Trophoblast cell (in vitro differentiated cells and primary cell): ENCODE data around the gene TIMP4.

Experiments
- DNase-seq, 2 donors: peaks; one replicate each; pipeline ENCODE4 v3.0.0-alpha.2; 2016
- H2AFZ ChIP-seq: 2 replicates; pipeline ENCODE4 v1.6.1; 2013; ENCODE audit warnings: low read length, moderate library complexity, mild to moderate bottlenecking; ENCODE audit not compliant: insufficient read depth, poor library complexity
- H2AK5ac ChIP-seq: 2 replicates; pipeline ENCODE4 v1.6.1; 2013; ENCODE audit warnings: mild to moderate bottlenecking, low read length
- H2BK120ac ChIP-seq: 2 replicates; pipeline ENCODE4 v1.6.1; 2013; ENCODE audit warnings: low read length, mild to moderate bottlenecking, moderate library complexity; ENCODE audit not compliant: insufficient read depth, poor library complexity
- H2BK12ac ChIP-seq: 2 replicates; pipeline ENCODE4 v1.6.1; 2013; ENCODE audit warnings: mild to moderate bottlenecking, low read length, moderate library complexity
- H2BK5ac ChIP-seq: 2 replicates; pipeline ENCODE4 v1.6.1; 2013; ENCODE audit warnings: low read length, low read depth, moderate library complexity, mild to moderate bottlenecking; ENCODE audit not compliant: poor library complexity
- H3K14ac ChIP-seq: 2 replicates; pipeline ENCODE4 v1.6.1; 2013; ENCODE audit warnings: mild to moderate bottlenecking, low read length
- H3K18ac ChIP-seq: 2 replicates; pipeline ENCODE4 v1.6.1; 2013; ENCODE audit warnings: mild to moderate bottlenecking, low read length
- H3K23ac ChIP-seq: 2 replicates; pipeline ENCODE4 v1.6.1; 2013; ENCODE audit warnings: low read length
- H3K27ac ChIP-seq: 2 replicates; pipeline ENCODE4 v1.5.1; 2013; ENCODE audit warnings: low read depth, mild to moderate bottlenecking, inconsistent platforms, low read length, moderate library complexity
- H3K27me3 ChIP-seq: 2 replicates; pipeline ENCODE4 v1.6.1; 2013; ENCODE audit warnings: inconsistent platforms, mild to moderate bottlenecking, low read length, moderate library complexity; ENCODE audit not compliant: insufficient read depth
- H3K36me3 ChIP-seq, 2 experiments: 1 replicate in 1 of 2; 2 replicates in 1 of 2; pipeline ENCODE4 v1.6.1; 2013; ENCODE audit warnings: low read length in 2 of 2, mild to moderate bottlenecking in 2 of 2, moderate library complexity in 1 of 2; ENCODE audit not compliant: insufficient read depth in 2 of 2, control insufficient read depth in 1 of 2
- H3K4ac ChIP-seq: 2 replicates; pipeline ENCODE4 v1.6.1; 2013; ENCODE audit warnings: low read depth, mild to moderate bottlenecking, low read length, moderate library complexity
- H3K4me1 ChIP-seq, 2 experiments: 1 replicate in 1 of 2; 2 replicates in 1 of 2; pipeline ENCODE4 v1.6.1; 2013; ENCODE audit warnings: low read length in 2 of 2, mild to moderate bottlenecking in 2 of 2, moderate library complexity in 1 of 2; ENCODE audit not compliant: insufficient read depth in 2 of 2, control insufficient read depth in 1 of 2
- H3K4me2 ChIP-seq: 2 replicates; pipeline ENCODE4 v1.6.1; 2013; ENCODE audit warnings: inconsistent platforms, mild to moderate bottlenecking, low read length, moderate library complexity
- H3K4me3 ChIP-seq: 2 replicates; pipeline ENCODE4 v1.5.1; 2013; ENCODE audit warnings: mild to moderate bottlenecking, low read depth, low read length, inconsistent platforms
- H3K79me1 ChIP-seq: one replicate; pipeline ENCODE4 v1.6.1; 2013; ENCODE audit warnings: low read length
- H3K79me2 ChIP-seq: 2 replicates; pipeline ENCODE4 v1.6.1; 2013; ENCODE audit warnings: low read length, mild to moderate bottlenecking; ENCODE audit not compliant: control insufficient read depth, insufficient read depth, poor library complexity
- H3K9ac ChIP-seq: 2 replicates; pipeline ENCODE4 v1.6.1; 2013; ENCODE audit warnings: mild to moderate bottlenecking, low read length
- H3K9me3 ChIP-seq: 2 replicates; pipeline ENCODE4 v1.6.1; 2013; ENCODE audit warnings: low read depth, mild to moderate bottlenecking, control low read depth, inconsistent platforms, low read length; ENCODE audit not compliant: insufficient read depth
- H4K12ac ChIP-seq: 2 replicates; pipeline ENCODE4 v1.6.1; 2013; ENCODE audit warnings: low read depth, mild to moderate bottlenecking, low read length, moderate library complexity
- H4K8ac ChIP-seq: 2 replicates; pipeline ENCODE4 v1.6.1; 2013; ENCODE audit warnings: low read depth, mild to moderate bottlenecking, low read length, moderate library complexity
- H4K91ac ChIP-seq: one replicate; pipeline ENCODE4 v1.6.1; 2013; ENCODE audit warnings: low read depth, mild to moderate bottlenecking, low read length, moderate library complexity
- WGBS: extraction: QIAGEN DNeasy Blood & Tissue Kit; methylation state at CpG from one replicate; pipeline ENCODE4 v1.1.7; 2013; ENCODE audit warnings: missing lambda C conversion rate; ENCODE audit not compliant: insufficient read length, insufficient coverage; ENCODE audit errors: extremely low coverage; 5-methylcytosine and 5-hydroxymethylcytosine counted together

TIMP4 gene

DNA sequence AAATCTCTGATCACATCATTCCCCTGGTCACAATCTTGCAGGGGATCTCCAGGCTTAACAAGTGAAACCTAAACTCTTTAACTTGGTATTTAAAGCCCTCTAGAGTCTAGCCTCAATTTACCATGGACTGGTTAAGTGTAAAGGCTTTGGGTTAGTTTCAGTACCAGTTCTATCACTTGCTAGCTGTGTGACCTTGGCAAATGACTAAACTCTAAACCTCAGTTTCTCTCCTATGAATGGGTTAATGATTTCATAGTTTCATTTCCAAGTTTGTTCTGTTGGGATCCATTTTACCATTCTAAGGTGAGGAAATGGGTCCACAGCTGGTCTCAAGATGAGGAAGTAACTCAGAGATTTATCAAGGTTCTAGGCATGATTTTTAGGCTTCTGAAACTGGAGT, 38.8 kb upstream of the TIMP4 start:
- no peaks in the 10 kb centered on the region for H3K27me3 ChIP-seq
- H3K4me2 ChIP-seq = no peak overlapping the region
- H3K23ac ChIP-seq = no peak overlapping the region

DNA sequence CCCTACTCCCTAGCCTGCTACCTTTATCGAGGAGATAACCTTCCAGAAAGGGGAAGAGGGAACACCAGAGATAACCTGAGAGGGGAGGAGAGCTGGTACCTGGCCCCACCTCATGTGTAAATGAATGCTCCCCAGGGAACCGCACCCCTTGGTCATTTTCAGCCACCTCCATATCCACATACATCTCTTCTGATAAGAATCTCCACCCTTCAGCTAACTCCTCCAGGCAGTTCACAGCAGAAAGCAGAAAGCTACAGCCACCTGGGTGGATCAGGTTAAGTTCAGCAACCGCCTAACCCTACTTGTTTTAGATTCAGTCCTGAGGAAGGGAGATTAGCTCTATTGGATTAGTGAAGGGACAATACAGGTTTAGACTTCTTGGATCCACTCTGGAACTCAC, 38.0 kb upstream of the TIMP4 start:
- Histone ChIP-seq H3K27me3 (no peaks in the 10 kb centered on the region), H2BK120ac (no peak overlapping the region), H2AFZ (no peak overlapping the region), H2AK5ac (no peak overlapping the region), H3K14ac (no peak overlapping the region), H3K79me2 (no peaks in the 10 kb centered on the region), H3K4me2 (no peak overlapping the region), H4K8ac (no peak overlapping the region), H3K4ac (no peak overlapping the region), H3K4me1 (peaks cover 5 to 12% of the 10 kb centered on the region in 2 experiments), H3K23ac (no peak overlapping the region), H3K4me3 (no peak overlapping the region), H3K9me3 (no peaks in the 10 kb centered on the region), H3K27ac (no peak overlapping the region), H4K12ac (no peak overlapping the region), H2BK12ac (no peak overlapping the region), H2BK5ac (no peak overlapping the region), H3K36me3 (no peaks in the 10 kb centered on the region), H3K18ac (no peak overlapping the region), H3K9ac (no peak overlapping the region), H3K79me1 (no peaks in the 10 kb centered on the region), H4K91ac (no peak overlapping the region)
- peak in 1 of 2 donors; percentile 51 for DNase-seq
- WGBS = no CpG with 5 or more reads among the region's 3 CpGs

More for the DNA sequence above, 38.8 kb upstream of the TIMP4 start:
- H4K91ac ChIP-seq = no peak overlapping the region
- no peak overlapping the region for H3K14ac ChIP-seq
- H3K9me3 ChIP-seq = no peaks in the 10 kb centered on the region
- no peak overlapping the region for H2AK5ac ChIP-seq
- no peak for DNase-seq
- H3K36me3 ChIP-seq = no peaks in the 10 kb centered on the region
- H2BK5ac ChIP-seq = no peak overlapping the region
- no peak overlapping the region for H3K18ac ChIP-seq
- H3K27ac ChIP-seq = no peak overlapping the region
- no peak overlapping the region for H3K4me3 ChIP-seq
- H2BK120ac ChIP-seq = no peak overlapping the region
- no peak overlapping the region for H3K9ac ChIP-seq
- no peak overlapping the region for H4K8ac ChIP-seq
- H3K79me1 ChIP-seq = no peaks in the 10 kb centered on the region
- H3K4ac ChIP-seq = no peak overlapping the region
- no peak overlapping the region for H2AFZ ChIP-seq
- H3K79me2 ChIP-seq = no peaks in the 10 kb centered on the region
- H3K4me1 ChIP-seq = peaks cover 5 to 12% of the 10 kb centered on the region in 2 experiments
- no peak overlapping the region for H4K12ac ChIP-seq
- H2BK12ac ChIP-seq = no peak overlapping the region

DNA sequence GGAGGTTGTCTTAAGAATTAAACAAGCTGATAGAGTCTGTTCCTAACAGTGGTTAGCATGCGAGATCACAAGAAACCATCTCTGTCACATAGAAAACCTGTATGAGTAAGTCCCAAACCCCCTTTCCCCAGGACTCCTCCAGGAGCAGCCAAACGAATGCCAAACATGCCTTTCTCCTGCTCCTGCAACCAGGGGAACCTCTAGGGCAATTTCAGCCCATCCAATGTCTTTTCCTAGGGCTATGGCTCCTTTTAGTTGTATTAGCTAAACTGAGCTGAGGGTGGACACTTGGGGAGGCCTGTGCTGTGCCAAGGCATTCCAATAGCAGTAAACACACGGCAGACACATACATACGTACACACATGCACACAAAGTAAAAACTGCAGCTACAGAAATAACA, 36.5 kb upstream of the TIMP4 start:
- Histone ChIP-seq H3K18ac (no peak overlapping the region), H3K23ac (no peak overlapping the region), H2BK5ac (no peak overlapping the region), H3K4me3 (no peak overlapping the region), H3K4me2 (no peak overlapping the region), H2AK5ac (no peak overlapping the region), H3K14ac (no peak overlapping the region), H3K27me3 (no peaks in the 10 kb centered on the region), H3K36me3 (no peaks in the 10 kb centered on the region), H4K8ac (no peak overlapping the region), H3K9me3 (no peaks in the 10 kb centered on the region), H2BK120ac (no peak overlapping the region), H2BK12ac (no peak overlapping the region), H3K9ac (no peak overlapping the region), H4K91ac (no peak overlapping the region), H3K27ac (peak overlapping the region; percentile 72), H3K4me1 (peaks cover 5 to 12% of the 10 kb centered on the region in 2 experiments), H3K79me1 (no peaks in the 10 kb centered on the region), H3K4ac (no peak overlapping the region), H2AFZ (no peak overlapping the region), H4K12ac (no peak overlapping the region), H3K79me2 (no peaks in the 10 kb centered on the region)
- peak; percentile 73 to 79 for DNase-seq
- no CpG with 5 or more reads among the region's 4 CpGs for WGBS

DNA sequence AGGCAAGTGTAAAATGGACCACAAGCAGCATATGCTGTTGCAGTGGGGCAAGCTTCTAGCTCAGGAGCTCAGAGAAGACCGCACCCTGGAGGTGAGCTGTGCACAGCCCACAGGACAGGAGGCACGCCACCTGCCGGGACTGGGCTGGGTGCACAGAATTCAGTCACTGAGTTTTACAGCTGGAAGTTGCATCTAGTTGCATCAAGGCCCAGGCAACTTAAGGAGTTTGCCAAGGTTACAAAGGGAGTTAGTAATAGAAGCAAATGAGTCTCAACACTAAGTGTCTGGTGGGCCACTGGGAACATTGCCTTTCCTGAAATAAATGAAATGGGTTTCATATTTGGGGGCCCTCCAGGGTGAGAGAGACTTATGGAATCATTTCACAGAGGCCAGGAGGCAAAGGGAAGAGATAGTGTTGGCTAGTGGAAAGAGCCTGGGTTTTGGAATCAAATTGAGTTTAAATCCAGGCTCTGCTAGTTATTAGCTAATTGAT, 36.0 kb upstream of the TIMP4 start:
- H4K8ac ChIP-seq = no peak overlapping the region
- no peak overlapping the region for H4K12ac ChIP-seq
- H2AK5ac ChIP-seq = no peak overlapping the region
- no peak overlapping the region for H2BK120ac ChIP-seq
- H3K27me3 ChIP-seq = no peaks in the 10 kb centered on the region
- H3K79me1 ChIP-seq = no peaks in the 10 kb centered on the region
- no peak overlapping the region for H2AFZ ChIP-seq
- H3K79me2 ChIP-seq = no peaks in the 10 kb centered on the region
- WGBS = no CpG with 5 or more reads among the region's 3 CpGs
- no peaks in the 10 kb centered on the region for H3K9me3 ChIP-seq
- H2BK5ac ChIP-seq = no peak overlapping the region
- H3K14ac ChIP-seq = no peak overlapping the region
- H3K9ac ChIP-seq = no peak overlapping the region
- no peak overlapping the region for H3K23ac ChIP-seq
- peak overlapping the region; percentile 72 for H3K27ac ChIP-seq
- H3K4me2 ChIP-seq = no peak overlapping the region
- peak; percentile 71 for DNase-seq
- peaks cover 5 to 12% of the 10 kb centered on the region in 2 experiments for H3K4me1 ChIP-seq
- no peak overlapping the region for H3K4ac ChIP-seq
- H4K91ac ChIP-seq = no peak overlapping the region
- H2BK12ac ChIP-seq = peak overlapping the region; percentile 29
- no peaks in the 10 kb centered on the region for H3K36me3 ChIP-seq
- H3K4me3 ChIP-seq = no peak overlapping the region
- no peak overlapping the region for H3K18ac ChIP-seq
